Activated gamma-delta T cell treated with anti-CD3 and anti-CD28 coated beads, Interleukin-2, amount 50 U/mL, for 16 hours (primary cell): ENCODE data around the gene TMEM184B.
"Not testable (repeated sequence)": the region's sequence is repeated elsewhere in the genome, so short reads cannot be mapped to it uniquely, and the experiment has no call there.

Experiments used
- DNase-seq: peaks from one replicate; pipeline ENCODE4 v3.0.0-alpha.2; 2020; ENCODE audit warnings: low read depth

TMEM184B gene

DNA sequence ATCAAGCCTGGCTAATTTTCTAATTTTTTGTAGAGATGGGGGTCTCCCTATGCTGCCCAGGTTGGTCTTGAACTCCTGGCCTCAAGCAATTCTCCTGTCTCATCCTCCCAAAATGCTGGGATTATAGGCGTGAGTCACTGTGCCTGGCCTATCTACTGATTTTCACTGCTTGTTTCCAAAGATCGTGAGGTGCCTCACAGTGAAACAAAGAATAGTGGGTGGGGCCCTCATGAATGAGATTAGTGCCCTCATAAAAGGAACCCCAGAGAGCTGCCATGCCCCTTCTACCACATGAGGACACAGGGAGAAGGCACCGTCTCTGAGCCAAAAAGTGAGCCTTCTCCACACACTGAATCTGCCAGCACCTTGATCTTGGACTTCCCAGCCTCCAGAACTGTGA lies 23.5 kb downstream of the TMEM184B start:
- DNase-seq = no peak

DNA sequence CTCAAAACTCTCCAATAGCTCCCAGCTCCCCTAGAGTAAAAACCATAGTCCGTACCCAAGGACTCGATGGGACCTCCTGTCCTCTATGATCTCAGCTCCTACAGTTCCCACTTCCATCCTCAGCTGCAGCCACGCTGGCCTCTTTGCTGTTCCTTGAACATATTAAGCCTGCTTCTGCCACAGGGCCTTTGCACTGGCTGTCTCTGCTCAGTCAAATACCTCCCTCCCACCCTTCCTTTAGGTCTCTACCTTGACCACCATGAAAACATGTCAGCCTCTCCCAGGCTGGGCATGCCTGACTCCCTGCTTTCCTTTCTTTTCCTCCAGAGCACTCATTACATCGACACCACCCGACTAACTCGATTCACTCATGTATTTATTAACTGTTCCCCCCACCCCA lies 24.5 kb downstream of the TMEM184B start:
- no peak for DNase-seq

DNA sequence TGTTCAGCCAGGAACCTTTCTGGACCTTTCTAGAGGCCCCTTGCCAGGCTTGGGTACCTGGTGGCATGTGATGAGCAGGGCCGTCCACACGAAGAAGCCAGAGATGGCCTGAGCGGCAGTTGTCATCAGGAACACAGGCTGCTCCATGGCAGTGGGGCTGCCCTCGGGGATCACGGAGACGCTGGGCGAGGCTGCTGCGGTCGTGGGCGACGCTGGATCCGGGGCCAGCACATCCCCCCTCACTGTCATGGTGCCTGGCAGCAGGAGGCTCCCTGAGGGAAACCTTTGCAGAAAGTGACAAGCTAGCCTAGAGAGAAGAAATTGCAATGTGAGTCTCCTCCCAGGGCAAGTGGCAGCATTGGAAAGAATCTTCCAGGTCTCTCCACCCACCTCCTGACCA lies 25.1 kb downstream of the TMEM184B start:
- DNase-seq = no peak

DNA sequence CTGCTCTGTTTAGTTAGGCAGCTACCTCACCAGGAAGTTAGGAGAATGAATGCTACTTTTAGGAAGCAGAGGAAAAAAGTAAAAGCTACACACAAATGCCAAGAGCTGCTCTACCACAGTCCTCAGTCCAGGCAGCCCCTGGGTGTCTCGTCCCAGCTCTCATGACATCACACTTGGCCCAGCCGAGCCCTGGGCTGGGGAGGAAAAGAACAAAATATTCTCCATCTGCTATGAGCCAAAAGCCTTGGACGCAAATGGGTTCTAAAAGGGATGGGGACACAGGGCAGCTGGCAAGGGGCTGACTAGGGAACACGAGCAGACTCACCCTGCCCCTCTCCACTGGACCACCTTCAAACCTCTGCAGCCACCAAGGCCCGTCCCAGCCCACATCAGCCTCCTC lies 26.1 kb downstream of the TMEM184B start:
- no peak for DNase-seq

DNA sequence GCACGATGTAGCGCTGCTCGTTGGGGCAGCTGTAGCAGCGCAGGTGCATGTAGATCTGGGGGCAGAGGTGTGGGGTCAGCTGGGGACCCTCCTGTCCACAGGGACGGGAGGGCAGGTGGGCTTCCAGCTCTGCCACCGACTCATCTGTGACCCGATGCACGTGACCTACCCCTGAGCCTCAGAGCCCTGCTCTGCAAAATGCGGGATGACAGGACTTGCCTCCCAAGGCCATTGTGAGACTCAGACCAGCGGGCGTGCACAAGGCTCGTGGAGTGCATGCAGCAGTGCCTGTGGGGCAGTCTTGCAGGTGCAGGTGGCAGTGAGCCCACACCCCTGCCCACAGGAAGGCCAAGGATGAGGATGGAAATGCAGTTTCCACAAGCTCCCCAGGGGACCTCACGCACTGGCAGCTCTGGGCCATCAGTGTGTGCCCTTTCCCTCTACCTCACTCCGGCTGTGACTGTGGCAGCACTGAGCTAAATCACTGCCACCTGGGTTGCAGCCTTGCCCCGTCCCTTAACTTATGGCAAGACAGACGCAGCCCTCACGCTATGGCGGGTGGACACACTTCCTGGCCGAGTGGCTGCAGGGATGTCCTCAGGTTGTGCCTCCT lies 26.7 kb downstream of the TMEM184B start:
- DNase-seq = no peak

DNA sequence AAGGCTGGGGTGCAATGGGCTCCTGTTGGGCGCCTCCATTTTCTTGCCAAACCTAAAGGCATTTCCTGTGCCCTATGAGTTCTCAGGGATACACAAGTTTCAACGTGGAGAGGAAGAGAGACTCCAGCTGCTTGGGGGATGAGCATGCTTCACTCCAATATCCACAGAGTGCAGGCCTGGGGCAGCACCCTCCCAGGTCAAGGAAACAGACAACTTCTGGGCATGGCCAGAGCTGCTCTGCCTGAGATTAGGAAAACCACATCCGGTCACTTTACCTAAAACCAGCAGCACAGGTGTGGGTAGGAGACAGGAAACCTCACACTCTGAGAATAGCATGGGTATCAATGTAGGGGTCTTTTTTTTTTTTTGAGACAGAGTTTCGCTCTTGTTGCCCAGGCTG lies 28.7 kb downstream of the TMEM184B start:
- DNase-seq = no peak

DNA sequence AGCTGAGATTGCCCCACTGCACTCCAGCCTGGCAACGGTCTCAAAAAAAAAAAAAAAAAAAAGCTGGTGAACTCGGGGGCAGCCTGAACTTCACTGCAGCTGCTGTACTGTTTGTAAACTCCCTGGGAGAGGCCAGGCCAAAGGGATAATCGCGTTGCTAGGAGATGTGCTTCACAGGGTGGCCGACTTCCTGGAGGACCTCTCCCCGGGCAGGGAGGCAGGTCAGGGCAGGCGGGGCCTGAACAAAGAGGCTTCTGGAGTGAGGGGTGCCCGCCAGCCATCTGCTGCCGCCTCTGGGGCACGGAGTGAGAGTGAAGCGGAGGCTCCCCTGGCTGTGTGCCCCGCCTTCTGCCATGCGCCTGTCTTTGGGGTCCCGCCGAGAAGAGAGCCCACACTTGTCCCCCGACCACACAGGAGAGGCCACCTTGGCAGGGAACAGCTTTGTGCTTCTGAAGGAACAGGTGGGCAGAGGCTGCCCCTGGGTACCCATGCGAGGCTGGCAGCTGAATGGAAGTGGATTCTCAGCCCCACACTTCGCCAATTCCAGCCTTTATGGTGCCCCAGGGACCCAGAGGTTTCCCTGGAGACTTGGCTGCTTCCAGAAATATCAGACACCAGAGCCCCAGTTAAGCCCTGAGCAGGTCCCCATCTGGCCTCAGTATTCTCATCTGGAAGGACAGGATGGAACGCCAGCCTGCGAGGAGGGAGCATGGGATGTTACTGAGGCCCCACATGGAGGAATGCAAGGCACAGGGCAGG lies 29.6 kb downstream of the TMEM184B start:
- no peak for DNase-seq

DNA sequence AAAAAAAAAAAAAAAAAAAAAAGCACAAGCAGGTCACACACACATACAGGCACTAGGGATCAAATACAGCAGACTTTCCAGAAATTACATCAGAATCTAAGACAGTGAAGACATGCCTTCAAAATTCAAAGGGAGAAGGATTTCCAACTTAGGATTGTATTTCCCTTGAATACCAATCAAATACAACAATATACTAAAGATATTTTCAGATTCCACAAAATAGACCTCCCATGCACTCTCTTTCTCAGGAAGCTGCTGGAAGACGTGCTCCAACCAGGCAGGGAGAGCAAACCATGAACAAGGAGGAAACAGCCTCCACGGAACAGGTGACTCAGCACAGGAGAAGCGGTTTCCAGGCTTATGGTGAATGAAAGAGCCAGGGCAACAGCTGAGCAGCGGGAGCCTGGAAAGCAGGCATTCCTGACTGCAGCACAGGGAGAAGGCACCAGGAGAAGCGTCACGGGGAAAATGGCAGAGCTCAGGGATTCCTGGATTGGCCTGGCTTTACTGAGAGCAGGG lies 32.0 kb downstream of the TMEM184B start:
- no peak for DNase-seq

DNA sequence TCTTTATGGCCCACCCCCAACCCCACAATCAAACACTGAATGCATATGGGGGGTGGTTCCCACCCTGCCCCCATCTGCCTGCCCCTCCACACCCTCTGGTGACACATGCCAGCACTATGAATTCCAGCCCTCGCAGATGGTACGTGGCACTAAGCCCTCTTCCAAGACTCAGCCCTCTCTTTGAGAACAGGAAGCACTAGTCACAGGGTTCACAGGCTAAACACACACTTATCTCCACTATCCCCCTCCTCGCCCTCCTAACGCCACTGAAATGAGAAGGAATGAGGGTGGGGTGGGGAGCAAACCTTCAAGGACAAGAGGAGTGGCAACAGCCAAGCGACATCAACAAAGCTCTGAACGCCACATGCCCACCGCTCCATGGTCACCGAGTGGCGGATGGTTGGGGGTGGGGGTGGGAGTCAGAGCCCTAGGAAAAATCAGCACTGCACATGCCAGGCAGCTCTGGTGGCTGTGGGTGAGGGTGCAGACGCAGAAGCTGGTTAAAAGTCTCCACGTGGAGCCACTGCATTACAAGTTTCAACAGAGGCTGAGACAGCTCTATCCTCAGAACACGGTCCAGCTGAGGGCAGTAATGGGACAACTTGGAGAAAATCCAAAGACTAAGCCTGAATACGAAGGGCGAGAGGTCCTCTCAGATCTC lies 33.6 kb downstream of the TMEM184B start:
- DNase-seq = no peak

DNA sequence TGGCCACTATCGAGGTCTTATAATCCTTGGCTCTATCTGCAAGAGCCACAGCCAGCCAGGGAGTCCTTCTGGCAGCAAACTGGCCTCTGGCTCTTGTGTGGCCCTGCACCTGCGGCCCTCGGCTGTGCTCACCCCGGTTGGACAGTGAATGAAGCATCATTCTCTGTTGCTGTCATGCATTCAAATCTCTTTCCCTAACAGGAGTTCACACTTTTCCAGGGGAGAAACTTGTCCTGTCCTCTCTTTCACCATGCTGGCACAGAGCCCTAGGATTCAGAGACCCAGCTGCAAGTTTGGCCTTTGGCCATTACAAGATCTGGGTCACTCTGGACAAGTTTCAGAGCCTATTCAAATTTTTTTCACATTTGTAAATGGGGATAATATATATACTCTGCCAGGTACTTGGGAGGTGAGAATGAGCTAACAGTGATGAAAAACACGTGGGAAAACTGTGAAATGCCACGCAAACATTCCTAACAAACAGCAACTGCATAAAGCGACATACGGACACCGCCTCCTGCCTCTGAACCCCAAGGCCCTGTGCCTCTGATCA lies 34.2 kb downstream of the TMEM184B start:
- DNase-seq = no peak

DNA sequence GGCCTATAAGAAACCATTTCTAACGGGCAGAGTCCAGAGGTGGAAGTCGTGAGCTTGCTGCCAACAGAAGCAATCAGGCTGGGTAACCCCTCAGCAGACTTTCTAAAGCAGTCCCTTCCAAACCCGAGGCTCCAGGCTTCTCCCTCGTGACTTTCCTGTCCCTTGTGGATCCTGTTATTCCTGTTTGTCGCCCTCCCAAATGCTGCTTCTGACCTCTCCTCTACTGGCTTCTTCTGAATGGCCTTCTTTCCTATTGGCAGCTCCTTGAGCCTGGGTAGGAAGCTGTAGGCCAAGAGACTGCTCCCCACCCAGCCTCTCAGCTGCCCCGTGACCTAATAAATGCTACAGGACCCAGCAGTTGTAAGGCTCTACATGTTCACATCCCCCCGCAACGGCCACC lies 36.0 kb downstream of the TMEM184B start:
- DNase-seq = no peak

DNA sequence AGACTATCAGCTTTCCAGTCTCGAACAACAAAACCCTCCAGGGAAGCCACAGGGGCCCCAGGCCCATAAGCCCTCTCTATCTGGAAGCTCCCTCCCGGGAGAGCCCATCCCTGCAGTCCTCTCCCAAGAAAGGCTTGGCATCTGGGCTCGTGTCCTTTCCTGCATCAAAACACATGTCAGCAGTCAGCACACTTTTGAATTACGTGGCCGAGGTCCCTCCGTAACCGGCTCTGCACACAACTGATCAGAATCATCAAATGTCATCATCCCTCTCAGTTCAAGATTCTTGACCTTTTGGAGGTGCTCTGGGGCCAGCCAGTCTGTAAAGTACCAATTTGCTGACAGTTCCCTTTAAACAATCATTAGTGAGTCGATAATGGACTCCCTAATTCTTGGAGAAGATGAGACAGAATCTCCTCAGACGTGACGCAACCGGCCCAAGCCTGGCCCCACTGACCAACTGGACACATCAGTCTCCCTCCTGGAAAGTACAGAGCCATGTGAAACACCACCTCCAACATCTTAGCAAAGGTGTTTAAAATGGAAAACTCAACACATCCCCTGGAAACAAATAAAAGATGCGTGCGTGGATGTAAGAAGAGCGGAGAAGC lies 37.5 kb downstream of the TMEM184B start:
- no peak for DNase-seq

DNA sequence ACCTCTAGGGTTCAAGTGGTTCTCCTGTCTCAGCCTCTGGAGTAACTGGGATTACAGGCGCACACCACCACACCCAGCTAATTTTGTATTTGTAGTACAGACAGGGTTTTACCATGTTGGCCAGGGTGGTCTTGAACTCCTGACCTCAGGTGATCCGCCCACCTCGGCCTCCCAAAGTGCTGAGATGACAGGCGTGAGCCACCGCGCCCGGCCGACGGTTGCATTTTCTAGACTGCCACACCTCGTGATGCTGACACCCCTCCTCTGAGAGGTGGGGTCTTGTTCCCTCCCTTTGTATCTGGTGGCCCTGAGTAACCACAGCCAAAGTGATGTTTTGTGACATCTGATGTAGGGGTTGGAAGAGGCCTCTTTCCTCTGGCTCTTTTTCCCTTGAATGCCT lies 39.0 kb downstream of the TMEM184B start:
- DNase-seq = not testable (repeated sequence)

DNA sequence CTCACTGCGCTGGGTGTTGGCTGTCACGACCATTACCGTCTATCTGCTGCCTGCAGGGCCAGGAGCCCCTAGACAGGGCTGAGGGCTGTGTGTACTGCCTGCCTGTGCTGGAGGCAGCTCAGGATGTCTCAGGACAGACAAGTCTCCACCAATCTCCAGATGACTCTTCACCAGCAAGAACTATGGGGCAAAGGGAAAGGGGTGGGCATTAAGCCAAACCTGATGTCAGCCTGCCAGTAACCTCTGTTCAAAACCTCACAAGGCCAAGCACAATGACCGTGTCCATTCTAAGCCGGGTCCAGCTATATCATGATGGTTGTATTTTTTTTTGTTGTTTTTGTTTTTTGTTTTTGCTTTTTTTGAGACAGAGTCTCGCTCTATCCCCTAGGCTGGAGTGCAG lies 39.4 kb downstream of the TMEM184B start:
- no peak for DNase-seq

DNA sequence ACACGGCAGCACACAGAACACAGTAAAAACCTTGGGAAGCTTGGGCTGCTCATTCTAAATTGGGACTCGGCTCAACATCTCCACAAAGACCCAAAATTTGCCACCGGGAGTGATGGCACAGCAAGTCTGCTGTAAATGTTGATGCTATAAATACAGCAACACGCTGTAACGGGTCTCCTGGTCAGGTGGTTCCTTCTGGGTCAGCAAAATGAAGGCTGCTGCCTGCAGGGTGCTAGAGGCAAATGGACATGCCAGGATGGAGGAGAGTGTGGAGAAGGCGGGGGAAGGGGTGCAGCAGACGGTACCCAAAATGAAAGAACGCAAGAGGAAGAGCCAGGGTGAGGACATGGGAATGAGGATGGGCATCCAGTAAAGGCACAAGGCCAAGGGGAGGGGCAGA lies 40.6 kb downstream of the TMEM184B start:
- DNase-seq = no peak

DNA sequence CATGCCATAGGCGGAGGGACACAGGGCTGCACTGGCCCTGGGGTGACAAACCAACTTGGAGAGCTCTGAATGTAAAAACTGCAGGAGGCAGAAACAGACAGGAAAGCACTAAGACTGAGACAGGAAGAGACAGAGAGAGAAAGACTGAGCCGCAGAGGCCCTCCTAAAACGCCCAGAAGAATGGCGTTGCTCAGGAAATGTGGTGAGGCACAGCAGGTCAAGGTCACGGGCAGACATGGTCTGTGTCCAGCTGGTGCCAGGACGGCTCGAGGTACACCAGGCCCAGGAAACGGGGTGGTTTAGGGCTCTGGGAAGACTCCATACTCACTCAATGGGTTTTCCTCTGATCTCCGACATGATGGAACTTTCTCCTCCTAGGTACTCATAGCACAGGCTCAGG lies 41.9 kb downstream of the TMEM184B start:
- no peak for DNase-seq

DNA sequence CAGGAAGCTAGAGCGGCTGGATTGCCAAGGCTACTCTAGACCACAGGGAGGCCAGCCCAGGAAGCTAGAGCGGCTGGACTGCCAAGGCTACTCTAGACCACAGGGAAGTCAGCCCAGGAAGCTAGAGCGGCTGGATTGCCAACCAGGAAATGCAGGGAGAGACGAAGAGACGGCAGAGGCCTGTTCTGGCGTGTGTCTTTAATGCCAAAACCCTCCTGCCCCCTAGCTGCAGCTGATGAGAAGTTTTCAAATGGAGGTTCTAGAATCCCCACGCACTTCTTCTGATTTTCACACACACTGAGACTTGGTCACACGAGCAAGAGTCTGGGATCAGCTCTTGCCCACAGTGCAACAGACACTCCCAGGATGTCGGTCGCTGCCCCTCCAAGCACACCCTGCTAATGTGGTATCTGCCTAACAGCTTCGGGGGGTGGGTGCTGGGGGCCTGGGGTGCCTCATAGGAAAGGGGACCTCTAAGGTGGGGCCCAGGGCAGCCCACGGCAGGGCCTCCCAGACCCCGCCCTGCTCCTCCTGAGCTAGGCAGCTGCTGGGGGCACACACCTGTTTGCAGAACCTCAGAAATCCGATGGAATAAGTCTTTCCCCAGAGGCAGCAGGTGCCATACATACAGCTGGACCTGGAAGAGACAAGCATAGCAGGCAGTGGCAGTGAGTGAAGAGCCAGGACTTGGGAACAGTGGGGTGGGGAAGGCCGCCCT lies 42.5 kb downstream of the TMEM184B start:
- DNase-seq = no peak

DNA sequence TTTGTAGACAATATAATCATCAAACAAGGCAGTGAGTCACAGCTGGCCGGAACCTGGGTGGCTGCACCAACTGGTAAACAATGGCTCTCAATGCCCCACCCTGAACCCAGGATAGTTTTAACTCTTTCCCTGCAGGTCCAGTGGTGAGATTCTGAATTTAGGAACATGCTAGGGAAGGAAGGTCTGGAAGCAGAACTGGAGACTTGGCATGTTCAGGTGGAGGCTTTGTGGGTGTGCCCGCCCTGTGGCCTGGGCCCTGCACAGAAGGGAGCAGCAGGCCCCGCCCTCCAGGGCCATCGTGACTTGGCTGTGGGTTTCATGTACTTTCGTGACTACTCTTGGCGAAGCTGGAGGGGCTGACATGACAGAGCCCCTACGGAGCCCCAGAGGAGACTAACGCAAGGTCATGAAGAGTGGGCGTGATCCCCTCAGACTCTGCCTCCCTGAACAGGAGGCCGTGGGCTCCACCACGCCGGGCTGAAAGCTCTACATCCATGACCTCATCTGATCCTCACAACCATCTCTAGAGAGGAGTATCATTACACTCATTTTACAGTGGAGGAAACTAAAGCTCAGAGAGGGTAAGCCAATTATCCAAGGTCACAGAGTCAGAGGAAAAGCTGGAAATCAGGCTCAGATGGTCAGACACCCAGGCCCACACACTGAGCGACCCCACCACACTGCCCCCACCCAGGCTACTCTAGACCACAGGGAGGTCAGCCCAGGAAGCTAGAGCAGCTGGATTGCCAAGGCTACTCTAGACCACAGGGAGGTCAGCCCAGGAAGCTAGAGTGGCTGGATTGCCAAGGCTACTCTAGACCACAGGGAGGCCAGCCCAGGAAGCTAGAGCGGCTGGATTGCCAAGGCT lies 43.7 kb downstream of the TMEM184B start:
- DNase-seq = no peak

DNA sequence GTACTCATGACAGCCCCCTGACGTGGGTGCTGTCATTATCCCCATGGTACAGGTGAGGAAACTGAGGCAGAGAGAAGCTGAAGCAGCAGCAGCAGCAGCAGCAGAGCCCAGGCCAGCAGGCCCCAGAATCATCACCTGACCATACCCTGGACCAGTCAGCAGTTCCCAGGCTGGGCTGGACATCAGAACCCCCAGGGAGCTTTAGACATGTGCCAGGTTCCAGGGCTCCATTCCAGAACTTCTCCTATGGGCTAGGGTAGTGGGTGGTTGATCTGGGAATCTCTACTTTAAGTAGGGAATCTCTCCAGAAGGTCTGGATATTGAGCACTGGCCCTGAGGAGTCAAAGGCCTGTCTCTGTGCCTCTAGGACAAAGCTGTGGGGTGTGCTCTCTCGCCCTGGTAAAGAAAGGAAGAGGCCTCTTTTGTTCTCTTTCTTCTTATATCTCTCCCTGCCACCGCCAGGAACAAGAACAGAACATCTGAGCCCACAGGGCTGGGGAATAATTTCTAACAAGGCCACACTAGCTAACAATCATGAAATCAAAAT lies 44.4 kb downstream of the TMEM184B start:
- no peak for DNase-seq

DNA sequence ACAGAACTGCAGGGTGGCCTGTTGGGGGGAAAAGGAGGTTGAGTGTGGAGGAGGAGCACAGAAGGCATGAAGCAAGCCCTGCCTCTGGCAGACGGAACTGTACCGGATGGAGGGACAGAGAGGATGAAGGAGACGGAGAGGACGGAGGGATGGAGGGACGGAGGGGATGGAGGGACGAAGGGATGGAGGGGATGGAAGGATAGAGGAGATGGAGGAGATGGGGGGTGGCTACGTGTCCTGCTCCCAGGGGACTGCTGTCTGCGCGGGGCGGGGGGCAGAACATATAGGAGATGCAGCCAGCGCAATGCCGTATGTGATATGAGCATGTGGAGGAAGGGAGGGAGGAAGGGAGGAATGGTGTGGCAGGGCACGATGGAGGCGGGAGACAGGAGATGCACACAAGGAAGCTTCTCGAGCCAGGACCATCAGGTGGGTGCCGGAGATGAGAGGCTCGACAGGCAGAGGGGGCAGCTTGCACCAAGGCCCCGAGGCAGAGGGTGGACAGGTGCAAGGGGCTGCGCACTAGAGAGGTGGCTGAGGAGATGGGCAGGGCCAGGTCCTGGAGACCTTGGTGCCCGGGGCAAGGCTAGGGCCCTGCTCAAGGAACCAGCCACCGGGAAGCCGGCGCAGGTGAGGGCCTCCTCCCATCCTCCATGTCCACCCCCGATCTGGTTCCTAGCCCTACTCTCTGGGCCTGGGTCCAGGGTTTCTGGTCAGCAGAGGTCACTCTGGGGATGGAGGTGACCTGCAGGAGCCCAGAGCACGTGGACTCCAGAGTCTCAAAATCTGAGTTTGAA lies 45.8 kb downstream of the TMEM184B start:
- no peak for DNase-seq
